BLaER1 (cell line): Measurements from ENCODE around the gene PRKG1.
A peak's percentile ranks its signal among the peaks of the same experiment; 100 is the strongest.
"Not testable (repeated sequence)": the region's sequence is repeated elsewhere in the genome, so short reads cannot be mapped to it uniquely, and the experiment has no call there.

Source experiments
- H3K27ac ChIP-seq: shearing (Covaris generic); formaldehyde crosslinking; 2 replicates; pipeline ENCODE4 v1.8.1; 2022
- H3K27me3 ChIP-seq: shearing (Covaris generic); formaldehyde crosslinking; 2 replicates; pipeline ENCODE4 v1.8.1; 2022
- H3K36me3 ChIP-seq: shearing (Covaris generic); formaldehyde crosslinking; 2 replicates; pipeline ENCODE4 v1.8.1; 2022
- H3K4me1 ChIP-seq: shearing (Covaris generic); formaldehyde crosslinking; 2 replicates; pipeline ENCODE4 v1.8.1; 2022
- H3K4me2 ChIP-seq: shearing (Covaris generic); formaldehyde crosslinking; 2 replicates; pipeline ENCODE4 v1.8.1; 2022
- H3K4me3 ChIP-seq: shearing (Covaris generic); formaldehyde crosslinking; 2 replicates; pipeline ENCODE4 v1.8.1; 2022
- H3K9ac ChIP-seq: shearing (Covaris generic); formaldehyde crosslinking; 2 replicates; pipeline ENCODE4 v1.8.1; 2022
- H3K9me3 ChIP-seq: shearing (Covaris generic); formaldehyde crosslinking; 2 replicates; pipeline ENCODE4 v1.8.1; 2022
- H4K20me1 ChIP-seq: shearing (Covaris generic); formaldehyde crosslinking; 2 replicates; pipeline ENCODE4 v1.8.1; 2022
- Cebpa-rat ChIP-seq: shearing (Covaris generic); IDR thresholded peaks from 2 replicates; pipeline ENCODE4 v1.8.1; 2022

The PRKG1 gene

GRCh38 chr10:52215745-52216361 is 1141.6 kb downstream of the PRKG1 start:
- peaks cover 4% of the 10 kb centered on the region; the same call in 1 of the 2 replicates for H3K9me3 ChIP-seq
- H4K20me1 ChIP-seq, result no peaks in the 10 kb centered on the region
- H3K4me1 ChIP-seq, result peaks cover 75% of the 10 kb centered on the region
- H3K4me2 ChIP-seq, result peak overlapping the region; percentile 87
- peak overlapping the region; percentile 68 for H3K9ac ChIP-seq
- TF ChIP-seq Cebpa-rat, result no peak
- H3K36me3 ChIP-seq, result no peaks in the 10 kb centered on the region
- peak overlapping the region; percentile 56 for H3K4me3 ChIP-seq
- no peaks in the 10 kb centered on the region for H3K27me3 ChIP-seq
- H3K27ac ChIP-seq, result peak overlapping the region; percentile 91

GRCh38 chr10:52216852-52217251 is 1142.6 kb downstream of the PRKG1 start:
- Histone ChIP-seq H3K4me1 (peaks cover 85% of the 10 kb centered on the region), H3K4me3 (peak overlapping the region; percentile 56), H3K27me3 (no peaks in the 10 kb centered on the region), H3K9me3 (peaks cover 4% of the 10 kb centered on the region; the same call in 1 of the 2 replicates), H3K9ac (peak overlapping the region; percentile 68), H3K36me3 (no peaks in the 10 kb centered on the region), H3K4me2 (peak overlapping the region; percentile 87), H3K27ac (peak overlapping the region; percentile 91), H4K20me1 (no peaks in the 10 kb centered on the region)
- TF ChIP-seq Cebpa-rat, result no peak

- H3K36me3 ChIP-seq, result no peaks in the 10 kb centered on the region
- H3K4me2 ChIP-seq, result peak overlapping the region; percentile 87
- H3K27ac ChIP-seq, result peak overlapping the region; percentile 91
Measured at GRCh38 chr10:52217531-52217930, 1143.2 kb downstream of the PRKG1 start.

GRCh38 chr10:52220947-52221346 is 1146.7 kb downstream of the PRKG1 start:
- H3K9ac ChIP-seq, result no peak overlapping the region
- H3K36me3 ChIP-seq, result no peaks in the 10 kb centered on the region
- H3K27me3 ChIP-seq, result no peaks in the 10 kb centered on the region
- no peak overlapping the region for H3K4me2 ChIP-seq
- H3K4me1 ChIP-seq, result peaks cover 62% of the 10 kb centered on the region
- H3K27ac ChIP-seq, result no peak overlapping the region
- no peaks in the 10 kb centered on the region for H4K20me1 ChIP-seq
- no peak overlapping the region for H3K4me3 ChIP-seq
- no peak for TF ChIP-seq Cebpa-rat
- peaks cover 7% of the 10 kb centered on the region; the same call in 1 of the 2 replicates for H3K9me3 ChIP-seq

More at GRCh38 chr10:52217531-52217930, 1143.2 kb downstream of the PRKG1 start:
- H3K4me3 ChIP-seq, result no peak overlapping the region
- peaks cover 85% of the 10 kb centered on the region for H3K4me1 ChIP-seq
- no peaks in the 10 kb centered on the region for H3K27me3 ChIP-seq
- TF ChIP-seq Cebpa-rat, result no peak
- H3K9me3 ChIP-seq, result peaks cover 4% of the 10 kb centered on the region; the same call in 1 of the 2 replicates
- no peaks in the 10 kb centered on the region for H4K20me1 ChIP-seq
- H3K9ac ChIP-seq, result peak overlapping the region; percentile 44; the same call in 1 of the 2 replicates

GRCh38 chr10:52221923-52222322 is 1147.6 kb downstream of the PRKG1 start:
- no peaks in the 10 kb centered on the region for H3K36me3 ChIP-seq

GRCh38 chr10:52226197-52226847 is 1152.0 kb downstream of the PRKG1 start:
- H4K20me1 ChIP-seq, result no peaks in the 10 kb centered on the region
- H3K27me3 ChIP-seq, result no peaks in the 10 kb centered on the region
- no peak for TF ChIP-seq Cebpa-rat
- no peak overlapping the region for H3K4me2 ChIP-seq
- no peak overlapping the region for H3K27ac ChIP-seq
- H3K4me1 ChIP-seq, result peaks cover 16% of the 10 kb centered on the region
- H3K36me3 ChIP-seq, result no peaks in the 10 kb centered on the region
- H3K9ac ChIP-seq, result no peak overlapping the region
- H3K4me3 ChIP-seq, result no peak overlapping the region
- peaks cover 7% of the 10 kb centered on the region; the same call in 1 of the 2 replicates for H3K9me3 ChIP-seq

More at GRCh38 chr10:52221923-52222322, 1147.6 kb downstream of the PRKG1 start:
- no peak for TF ChIP-seq Cebpa-rat
- Histone ChIP-seq H3K4me2 (peak overlapping the region; percentile 61), H3K4me1 (peaks cover 56% of the 10 kb centered on the region), H3K4me3 (no peak overlapping the region), H3K9ac (no peak overlapping the region), H4K20me1 (no peaks in the 10 kb centered on the region), H3K9me3 (peaks cover 7% of the 10 kb centered on the region; the same call in 1 of the 2 replicates), H3K27ac (peak overlapping the region; percentile 3; the same call in 1 of the 2 replicates), H3K27me3 (no peaks in the 10 kb centered on the region)

GRCh38 chr10:52228556-52228955 is 1154.3 kb downstream of the PRKG1 start:
- no peak overlapping the region for H3K4me3 ChIP-seq
- H3K9ac ChIP-seq, result no peak overlapping the region
- H4K20me1 ChIP-seq, result no peaks in the 10 kb centered on the region
- peaks cover 7% of the 10 kb centered on the region; the same call in 1 of the 2 replicates for H3K9me3 ChIP-seq
- peaks cover 15% of the 10 kb centered on the region for H3K4me1 ChIP-seq
- H3K27ac ChIP-seq, result no peak overlapping the region
- H3K36me3 ChIP-seq, result no peaks in the 10 kb centered on the region
- H3K4me2 ChIP-seq, result no peak overlapping the region
- no peaks in the 10 kb centered on the region for H3K27me3 ChIP-seq
- no peak for TF ChIP-seq Cebpa-rat

GRCh38 chr10:52229291-52229931 is 1155.1 kb downstream of the PRKG1 start:
- Histone ChIP-seq H3K4me1 (peaks cover 15% of the 10 kb centered on the region), H3K27me3 (no peaks in the 10 kb centered on the region), H3K4me2 (no peak overlapping the region), H4K20me1 (no peaks in the 10 kb centered on the region), H3K36me3 (no peaks in the 10 kb centered on the region), H3K27ac (no peak overlapping the region), H3K9ac (no peak overlapping the region), H3K4me3 (no peak overlapping the region), H3K9me3 (peaks cover 7% of the 10 kb centered on the region; the same call in 1 of the 2 replicates)
- TF ChIP-seq Cebpa-rat, result no peak

GRCh38 chr10:52232561-52233350 is 1158.5 kb downstream of the PRKG1 start:
- Histone ChIP-seq H3K4me2 (peak overlapping the region; percentile 59), H4K20me1 (no peaks in the 10 kb centered on the region), H3K36me3 (no peaks in the 10 kb centered on the region), H3K27ac (peak overlapping the region; percentile 27; the same call in 1 of the 2 replicates), H3K27me3 (no peaks in the 10 kb centered on the region), H3K9ac (no peak overlapping the region), H3K4me3 (peak overlapping the region; percentile 55), H3K9me3 (peaks cover 4% of the 10 kb centered on the region; the same call in 1 of the 2 replicates), H3K4me1 (peaks cover 15% of the 10 kb centered on the region)
- no peak for TF ChIP-seq Cebpa-rat

GRCh38 chr10:52233351-52233991 is 1159.2 kb downstream of the PRKG1 start:
- Histone ChIP-seq H3K4me2 (peak overlapping the region; percentile 59), H3K4me1 (peaks cover 15% of the 10 kb centered on the region), H3K4me3 (peak overlapping the region; percentile 55), H3K27ac (peak overlapping the region; percentile 27; the same call in 1 of the 2 replicates)
- not testable (repeated sequence) for H3K9ac ChIP-seq, H4K20me1 ChIP-seq, H3K9me3 ChIP-seq, H3K27me3 ChIP-seq, H3K36me3 ChIP-seq
